Measurements from ENCODE around the gene LDLRAP1. TPM values are rescaled to one million over a fixed set of nuclear protein-coding genes. Genes with fewer than 3 reads are reported as not detected.

The LDLRAP1 gene
- total and polyA plus RNA-seq, 7 donors, result 9.1 to 35.8 (median 17.4) TPM

DNA sequence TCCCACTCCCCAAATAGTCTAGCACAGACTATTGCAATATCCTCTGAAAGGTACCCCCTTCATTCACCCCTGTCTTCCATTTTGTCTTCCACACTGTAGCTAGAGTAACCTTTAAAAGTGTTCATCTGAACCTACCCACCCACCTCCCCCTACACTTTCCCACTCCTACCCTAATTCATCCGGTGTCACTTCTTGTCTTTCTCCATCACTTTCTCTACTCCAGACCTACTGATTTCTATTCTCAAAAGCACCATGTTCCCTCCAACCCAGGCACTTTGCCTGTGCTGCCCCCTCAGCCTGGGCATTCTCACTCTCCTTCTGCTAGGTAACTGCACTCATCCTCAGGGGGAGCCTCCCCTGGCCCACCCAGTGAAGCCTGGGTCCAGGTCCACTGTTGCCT lies 68.4 kb downstream of the LDLRAP1 start:
- no peak for DNase-seq
- WGBS, 2 donors, result 88% methylated on average over 1 of the region's 1 CpG
- H3K27ac ChIP-seq, result no peak overlapping the region
- intact Hi-C loops (cut with DNase I), result no loop called here
- H3K27me3 ChIP-seq, result no peaks in the 10 kb centered on the region
- H3K4me3 ChIP-seq, result no peak overlapping the region
- no peaks in the 10 kb centered on the region for H3K9me3 ChIP-seq
- H3K36me3 ChIP-seq, result no peaks in the 10 kb centered on the region
- peaks cover 0 to 43% (median 31%) of the 10 kb centered on the region in 4 donors for H3K4me1 ChIP-seq
- TF ChIP-seq, protein P1, sequence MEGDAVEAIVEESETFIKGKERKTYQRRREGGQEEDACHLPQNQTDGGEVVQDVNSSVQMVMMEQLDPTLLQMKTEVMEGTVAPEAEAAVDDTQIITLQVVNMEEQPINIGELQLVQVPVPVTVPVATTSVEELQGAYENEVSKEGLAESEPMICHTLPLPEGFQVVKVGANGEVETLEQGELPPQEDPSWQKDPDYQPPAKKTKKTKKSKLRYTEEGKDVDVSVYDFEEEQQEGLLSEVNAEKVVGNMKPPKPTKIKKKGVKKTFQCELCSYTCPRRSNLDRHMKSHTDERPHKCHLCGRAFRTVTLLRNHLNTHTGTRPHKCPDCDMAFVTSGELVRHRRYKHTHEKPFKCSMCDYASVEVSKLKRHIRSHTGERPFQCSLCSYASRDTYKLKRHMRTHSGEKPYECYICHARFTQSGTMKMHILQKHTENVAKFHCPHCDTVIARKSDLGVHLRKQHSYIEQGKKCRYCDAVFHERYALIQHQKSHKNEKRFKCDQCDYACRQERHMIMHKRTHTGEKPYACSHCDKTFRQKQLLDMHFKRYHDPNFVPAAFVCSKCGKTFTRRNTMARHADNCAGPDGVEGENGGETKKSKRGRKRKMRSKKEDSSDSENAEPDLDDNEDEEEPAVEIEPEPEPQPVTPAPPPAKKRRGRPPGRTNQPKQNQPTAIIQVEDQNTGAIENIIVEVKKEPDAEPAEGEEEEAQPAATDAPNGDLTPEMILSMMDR (IDR thresholded peaks at IDR 0.05), result no peak
- TF ChIP-seq POLR2AphosphoS5 (IDR thresholded peaks at IDR 0.05), result no peak
- no peak for TF ChIP-seq EP300 (IDR thresholded peaks at IDR 0.05)
- TF ChIP-seq POLR2A (IDR thresholded peaks at IDR 0.05), result no peak

DNA sequence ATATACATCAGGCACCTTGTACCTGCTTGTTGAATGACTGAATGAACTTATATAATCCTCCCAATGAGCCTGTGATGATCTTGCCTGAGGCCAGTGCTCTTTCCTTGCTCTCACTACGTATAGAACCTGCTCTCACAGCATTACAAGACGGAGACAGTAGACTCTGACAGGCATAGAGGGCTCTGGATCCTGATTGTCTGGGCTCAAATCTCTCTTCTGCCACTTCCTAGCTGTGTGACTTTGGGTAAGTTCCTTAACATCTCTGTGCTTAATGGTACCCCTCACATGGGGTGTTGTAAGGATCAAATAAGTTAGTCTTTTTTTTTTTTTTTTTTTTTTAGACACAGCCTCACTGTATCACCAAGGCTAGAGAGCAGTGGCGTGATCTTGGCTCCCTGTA lies 69.0 kb downstream of the LDLRAP1 start:
- Histone ChIP-seq H3K27ac (no peak overlapping the region), H3K4me3 (no peak overlapping the region), H3K27me3 (no peaks in the 10 kb centered on the region), H3K36me3 (no peaks in the 10 kb centered on the region), H3K4me1 (peaks cover 0 to 43% (median 31%) of the 10 kb centered on the region in 4 donors), H3K9me3 (no peaks in the 10 kb centered on the region)
- no peak for TF ChIP-seq POLR2AphosphoS5 (IDR thresholded peaks at IDR 0.05)
- no peak for TF ChIP-seq EP300 (IDR thresholded peaks at IDR 0.05)
- TF ChIP-seq, protein P1 (IDR thresholded peaks at IDR 0.05), result no peak
- no peak for TF ChIP-seq POLR2A (IDR thresholded peaks at IDR 0.05)
- intact Hi-C loops (cut with DNase I), result no loop called here
- no peak for DNase-seq
- WGBS, 2 donors, result 84 to 87% methylated on average over 3 of the region's 3 CpGs

DNA sequence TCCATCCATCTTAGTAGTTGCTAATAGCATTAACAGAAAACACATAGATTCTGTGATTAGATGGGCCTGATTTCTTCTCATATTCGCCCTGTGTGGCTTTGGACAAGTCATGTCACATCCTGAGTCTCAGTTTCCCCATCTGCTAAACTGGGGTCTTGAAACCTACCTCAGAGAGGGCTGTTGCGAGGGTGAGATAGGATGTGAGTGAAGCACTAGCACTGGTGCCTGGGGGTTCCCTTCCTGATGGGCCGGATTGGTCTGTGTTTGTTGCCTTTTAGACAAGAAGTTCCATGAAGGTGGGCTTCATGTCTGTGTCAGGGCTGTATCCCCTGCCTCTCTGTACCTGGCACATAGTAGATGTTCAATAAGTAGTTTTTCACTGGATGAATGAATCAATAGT lies 69.7 kb downstream of the LDLRAP1 start:
- WGBS, 2 donors, result 88 to 93% methylated on average over 3 of the region's 3 CpGs
- H3K27ac ChIP-seq, result no peak overlapping the region
- no peaks in the 10 kb centered on the region for H3K36me3 ChIP-seq
- H3K4me1 ChIP-seq, result peaks cover 0 to 48% (median 36%) of the 10 kb centered on the region in 4 donors
- H3K4me3 ChIP-seq, result no peak overlapping the region
- no peaks in the 10 kb centered on the region for H3K27me3 ChIP-seq
- no peaks in the 10 kb centered on the region for H3K9me3 ChIP-seq
- intact Hi-C loops (cut with DNase I), result no loop called here
- DNase-seq, result no peak
- no peak for TF ChIP-seq EP300 (IDR thresholded peaks at IDR 0.05)
- TF ChIP-seq, protein P1 (IDR thresholded peaks at IDR 0.05), result no peak
- TF ChIP-seq POLR2AphosphoS5 (IDR thresholded peaks at IDR 0.05), result no peak
- no peak for TF ChIP-seq POLR2A (IDR thresholded peaks at IDR 0.05)

DNA sequence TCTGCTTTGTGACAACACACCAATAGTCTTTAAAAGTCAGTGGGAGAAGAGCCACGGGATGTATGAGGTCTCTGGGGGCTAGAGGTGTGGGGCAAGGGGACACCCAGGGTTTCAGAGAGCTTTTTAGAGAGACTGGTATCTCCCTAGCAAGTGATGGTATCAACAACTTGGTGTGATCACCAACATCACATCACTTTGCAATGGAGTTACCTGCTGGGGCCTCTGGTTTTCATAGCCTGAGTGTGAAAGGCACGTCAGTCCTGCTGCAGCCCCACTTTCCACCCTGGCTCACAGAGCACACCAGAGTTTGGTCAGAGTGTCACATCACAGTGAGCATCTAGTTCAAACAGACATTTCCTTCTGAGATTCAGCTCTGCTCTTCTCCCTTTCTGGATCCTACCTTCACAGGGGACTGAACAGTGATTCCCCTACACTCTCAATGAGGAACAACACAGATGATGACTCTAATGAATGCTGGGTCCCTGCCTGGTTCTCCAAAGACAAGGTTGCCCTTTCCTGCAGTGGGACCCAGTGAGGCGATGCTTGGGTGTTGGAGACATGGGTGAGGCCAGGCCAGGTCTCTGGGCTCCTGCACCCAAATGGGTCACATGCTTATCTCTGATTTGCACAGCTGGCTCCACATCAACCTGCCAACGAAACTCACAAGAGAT lies 71.2 kb downstream of the LDLRAP1 start:
- Histone ChIP-seq H3K9me3 (no peaks in the 10 kb centered on the region), H3K4me1 (peaks cover 0 to 51% (median 46%) of the 10 kb centered on the region in 4 donors), H3K27ac (peak overlapping the region in 3 of 4 donors; percentile 88 to 94 (median 89)), H3K4me3 (no peak overlapping the region), H3K36me3 (no peaks in the 10 kb centered on the region), H3K27me3 (no peaks in the 10 kb centered on the region)
- TF ChIP-seq, protein P1 (IDR thresholded peaks at IDR 0.05), result no peak
- TF ChIP-seq POLR2AphosphoS5 (IDR thresholded peaks at IDR 0.05) (no peak), EP300 (IDR thresholded peaks at IDR 0.05) (no peak), POLR2A (IDR thresholded peaks at IDR 0.05) (no peak)
- DNase-seq, result no peak
- 53 to 62% methylated on average over 4 of the region's 4 CpGs for WGBS, 2 donors
- intact Hi-C loops (cut with DNase I), result loop anchor here (5.0 kb wide), 1 partner anchor 383 kb away; the partner anchor contains the start of gene PAFAH2

All from sigmoid colon (tissue), 7 donors.